ENCODE measurements around the gene SLFN12. TPM values are rescaled to one million over a fixed set of nuclear protein-coding genes. Genes with fewer than 3 reads are reported as not detected.

The SLFN12 gene
- total RNA-seq, 2 experiments from 2014 or later: 0.06 TPM; not detected in 1

GRCh38 chr17:35374766-35375344 lies 57.4 kb downstream of the SLFN12 start:
- Histone ChIP-seq H3K79me2 (ENCODE audit: insufficient read depth, low read depth, low read length) (no peaks in the 10 kb centered on the region), H3K27ac (ENCODE audit: low read depth, low read length, poor library complexity, severe bottlenecking) (no peak overlapping the region), H3K4me1 (ENCODE audit: insufficient read depth, low read length, poor library complexity, severe bottlenecking) (no peaks in the 10 kb centered on the region), H3K4me3 (ENCODE audit: low read depth, low read length, poor library complexity, severe bottlenecking) (peak overlapping the region; percentile 57), H4K20me1 (ENCODE audit: insufficient read depth, low read length) (no peaks in the 10 kb centered on the region), H2AFZ (ENCODE audit: low read length) (peak overlapping the region; percentile 46; the same call in 1 of the 2 replicates), H3K9me3 (ENCODE audit: low read length) (peaks cover 5% of the 10 kb centered on the region; the same call in 1 of the 2 replicates), H3K4me2 (ENCODE audit: low read length) (peak overlapping the region; percentile 79), H3K36me3 (ENCODE audit: insufficient read depth, low read length) (no peaks in the 10 kb centered on the region), H3K9me2 (ENCODE audit: insufficient read depth, low read length) (no peaks in the 10 kb centered on the region)
- BruUV-seq (replicated peaks): no TSS peak
- CTCF ChIA-PET (ENCODE audit: unreplicated experiment): no interaction called here
- DNase-seq (ENCODE audit: low spot score): no peak
- POLR2A ChIA-PET: interaction anchor here (0.6 to 0.7 kb wide), 2 partner anchors 10 to 194 kb away, joined by 3 to 7 read pairs; no protein-coding TSS in a partner anchor
- TF ChIP-seq CTCF (conservative IDR thresholded peaks at IDR 0.05; ENCODE audit: low read length) (no peak), EZH2phosphoT487 (IDR thresholded peaks at IDR 0.05; ENCODE audit: borderline replicate concordance, low read depth, low read length) (0 out of 2 replicates have a peak, but pooled peaks have one; percentile 3)
- intact Hi-C loops (cut with micrococcal nuclease; ENCODE audit: unreplicated experiment): no loop called here

GRCh38 chr17:35373984-35374765 lies 58.1 kb downstream of the SLFN12 start:
- peak overlapping the region; percentile 79 for H3K4me2 ChIP-seq (ENCODE audit: low read length)
- CTCF ChIA-PET (ENCODE audit: unreplicated experiment): no interaction called here
- POLR2A ChIA-PET: no interaction called here
- no peaks in the 10 kb centered on the region for H3K36me3 ChIP-seq (ENCODE audit: insufficient read depth, low read length)
- DNase-seq (ENCODE audit: low spot score): no peak
- no peaks in the 10 kb centered on the region for H3K4me1 ChIP-seq (ENCODE audit: insufficient read depth, low read length, poor library complexity, severe bottlenecking)
- peaks cover 7% of the 10 kb centered on the region; the same call in 1 of the 2 replicates for H3K9me3 ChIP-seq (ENCODE audit: low read length)
- intact Hi-C loops (cut with micrococcal nuclease; ENCODE audit: unreplicated experiment): no loop called here
- H4K20me1 ChIP-seq (ENCODE audit: insufficient read depth, low read length): no peaks in the 10 kb centered on the region
- no peak for TF ChIP-seq CTCF (conservative IDR thresholded peaks at IDR 0.05; ENCODE audit: low read length)
- 0 out of 2 replicates have a peak, but pooled peaks have one; percentile 59 for TF ChIP-seq EZH2phosphoT487 (IDR thresholded peaks at IDR 0.05; ENCODE audit: borderline replicate concordance, low read depth, low read length)
- peak overlapping the region; percentile 57 for H3K4me3 ChIP-seq (ENCODE audit: low read depth, low read length, poor library complexity, severe bottlenecking)
- BruUV-seq (replicated peaks): no TSS peak
- H3K27ac ChIP-seq (ENCODE audit: low read depth, low read length, poor library complexity, severe bottlenecking): no peak overlapping the region
- no peaks in the 10 kb centered on the region for H3K9me2 ChIP-seq (ENCODE audit: insufficient read depth, low read length)
- peak overlapping the region; percentile 46; the same call in 1 of the 2 replicates for H2AFZ ChIP-seq (ENCODE audit: low read length)
- no peaks in the 10 kb centered on the region for H3K79me2 ChIP-seq (ENCODE audit: insufficient read depth, low read depth, low read length)
